H9 (cell line): ENCODE measurements around the gene SEPTIN6. TPM values are rescaled to one million over a fixed set of nuclear protein-coding genes. Genes with fewer than 3 reads are reported as not detected.

Experiments used
- DNase-seq: peaks from one replicate; pipeline ENCODE4 v3.0.0-alpha.2; 2017
- H2AFZ ChIP-seq: one replicate; pipeline ENCODE4 v1.6.1; 2013; ENCODE audit warnings: mild to moderate bottlenecking, low read length, control low read depth, moderate library complexity
- H2AK5ac ChIP-seq: 2 replicates; pipeline ENCODE4 v1.6.1; 2013; ENCODE audit warnings: low read length, control low read depth, mixed read lengths; ENCODE audit not compliant: insufficient read length
- H2BK120ac ChIP-seq: one replicate; pipeline ENCODE4 v1.6.1; 2013; ENCODE audit warnings: low read depth, mild to moderate bottlenecking, low read length, control low read depth, inconsistent platforms; ENCODE audit not compliant: poor library complexity, severe bottlenecking
- H2BK12ac ChIP-seq: 2 replicates; pipeline ENCODE4 v1.6.1; 2013; ENCODE audit warnings: low read length, control low read depth, mixed read lengths, low read depth; ENCODE audit not compliant: insufficient read length
- H2BK15ac ChIP-seq: 2 replicates; pipeline ENCODE4 v1.6.1; 2013; ENCODE audit warnings: low read depth, low read length, control low read depth
- H2BK20ac ChIP-seq: one replicate; pipeline ENCODE4 v1.6.1; 2013; ENCODE audit warnings: low read depth, mild to moderate bottlenecking, low read length, control low read depth, inconsistent platforms; ENCODE audit not compliant: poor library complexity, severe bottlenecking
- H2BK5ac ChIP-seq: 2 replicates; pipeline ENCODE4 v1.6.1; 2013; ENCODE audit warnings: low read length, control low read depth, mixed read lengths; ENCODE audit not compliant: insufficient read length
- H3K14ac ChIP-seq: 2 replicates; pipeline ENCODE4 v1.6.1; 2013; ENCODE audit warnings: low read length, control low read depth; ENCODE audit not compliant: insufficient read depth
- H3K18ac ChIP-seq: 2 replicates; pipeline ENCODE4 v1.6.1; 2013; ENCODE audit warnings: low read depth, mild to moderate bottlenecking, mixed read lengths, low read length, control low read depth; ENCODE audit not compliant: insufficient read length
- H3K23ac ChIP-seq: 2 replicates; pipeline ENCODE4 v1.6.1; 2013; ENCODE audit warnings: low read length, control low read depth, mixed read lengths, low read depth; ENCODE audit not compliant: insufficient read length
- H3K23me2 ChIP-seq: 2 replicates; pipeline ENCODE4 v1.6.1; 2013; ENCODE audit warnings: low read depth, mild to moderate bottlenecking, mixed read lengths, low read length, control low read depth; ENCODE audit not compliant: insufficient read length, poor library complexity, severe bottlenecking
- H3K27ac ChIP-seq: 2 replicates; pipeline ENCODE4 v1.5.1; 2013; ENCODE audit warnings: low read length, control low read depth, mixed read lengths, low read depth; ENCODE audit not compliant: insufficient read length
- H3K27me3 ChIP-seq: 2 replicates; pipeline ENCODE4 v1.6.1; 2013; ENCODE audit warnings: low read length, control low read depth, inconsistent platforms; ENCODE audit not compliant: insufficient read depth
- H3K4ac ChIP-seq: 2 replicates; pipeline ENCODE4 v1.6.1; 2013; ENCODE audit warnings: low read depth, mild to moderate bottlenecking, control low read depth, inconsistent platforms, low read length, moderate library complexity
- H3K4me1 ChIP-seq: 2 replicates; pipeline ENCODE4 v1.6.1; 2013; ENCODE audit warnings: low read length, control low read depth, inconsistent platforms; ENCODE audit not compliant: insufficient read depth
- H3K4me2 ChIP-seq: 2 replicates; pipeline ENCODE4 v1.6.1; 2013; ENCODE audit warnings: low read length, control low read depth, mixed read lengths; ENCODE audit not compliant: insufficient read length, insufficient read depth
- H3K56ac ChIP-seq: 2 replicates; pipeline ENCODE4 v1.6.1; 2013; ENCODE audit warnings: low read depth, mild to moderate bottlenecking, mixed read lengths, low read length, control low read depth; ENCODE audit not compliant: insufficient read length
- H3K79me1 ChIP-seq: 2 replicates; pipeline ENCODE4 v1.6.1; 2013; ENCODE audit warnings: low read depth, mild to moderate bottlenecking, moderate library complexity, low read length, control low read depth, inconsistent platforms; ENCODE audit not compliant: insufficient read depth, poor library complexity, severe bottlenecking
- H3K79me2 ChIP-seq: 2 replicates; pipeline ENCODE4 v1.6.1; 2013; ENCODE audit warnings: low read length, control low read depth, inconsistent platforms; ENCODE audit not compliant: insufficient read depth
- H3K9ac ChIP-seq: 2 replicates; pipeline ENCODE4 v1.6.1; 2013; ENCODE audit warnings: low read length, control low read depth, mixed read lengths; ENCODE audit not compliant: insufficient read length; ENCODE audit errors: extremely low read depth
- H3K9me3 ChIP-seq: one replicate; pipeline ENCODE4 v1.6.1; 2013; ENCODE audit warnings: low read depth, low read length, inconsistent platforms; ENCODE audit not compliant: control insufficient read depth
- H3T11ph ChIP-seq: one replicate; pipeline ENCODE4 v1.6.1; 2013; ENCODE audit warnings: mild to moderate bottlenecking, low read length, control low read depth, inconsistent platforms
- H4K20me1 ChIP-seq: one replicate; pipeline ENCODE4 v1.6.1; 2013; ENCODE audit not compliant: control insufficient read depth, insufficient read length, insufficient read depth
- H4K5ac ChIP-seq: 2 replicates; pipeline ENCODE4 v1.6.1; 2013; ENCODE audit warnings: low read depth, mild to moderate bottlenecking, mixed read lengths, low read length, control low read depth; ENCODE audit not compliant: insufficient read length
- H4K8ac ChIP-seq: replicated peaks from 2 replicates; pipeline ENCODE4 v1.6.1; 2013; ENCODE audit warnings: low read length, control low read depth, mixed read lengths, low read depth; ENCODE audit not compliant: insufficient read length
- H4K91ac ChIP-seq: 2 replicates; pipeline ENCODE4 v1.6.1; 2013; ENCODE audit warnings: low read depth, mild to moderate bottlenecking, moderate library complexity, mixed read lengths, low read length, control low read depth; ENCODE audit not compliant: insufficient read length
- H3K27ac Mint-ChIP-seq, 3 experiments: 2 replicates in 2 of 3; 3 replicates in 1 of 3; pipeline ENCODE4 v1.8.0; 2020 to 2021; ENCODE audit warnings: mixed read lengths in 3 of 3, mild to moderate bottlenecking in 1 of 3, moderate library complexity in 1 of 3
- H3K27me3 Mint-ChIP-seq: 2 replicates; pipeline ENCODE4 v1.8.0; 2021; ENCODE audit warnings: low read depth, mild to moderate bottlenecking, moderate library complexity, mixed read lengths
- H3K36me3 Mint-ChIP-seq, 3 experiments: 2 replicates in 2 of 3; 3 replicates in 1 of 3; pipeline ENCODE4 v1.8.0; 2020 to 2021; ENCODE audit warnings: low read depth in 3 of 3, mixed read lengths in 3 of 3; ENCODE audit not compliant: insufficient read depth in 1 of 3
- H3K4me1 Mint-ChIP-seq, 2 experiments: 2 replicates each; pipeline ENCODE4 v1.8.0; 2020; ENCODE audit warnings: mixed read lengths in 2 of 2
- H3K4me3 Mint-ChIP-seq, 2 experiments: 2 replicates in 1 of 2; 3 replicates in 1 of 2; pipeline ENCODE4 v1.8.0; 2020 to 2021; ENCODE audit warnings: mild to moderate bottlenecking in 2 of 2, mixed read lengths in 2 of 2, moderate library complexity in 1 of 2
- H3K9me3 Mint-ChIP-seq, 2 experiments: 2 replicates in 1 of 2; 3 replicates in 1 of 2; pipeline ENCODE4 v1.8.0; 2020; ENCODE audit warnings: mild to moderate bottlenecking in 2 of 2, mixed read lengths in 2 of 2, moderate library complexity in 1 of 2
- CTCF ChIP-seq: fragments of 200-600 bp; sonication (generic); conservative IDR thresholded peaks from 3 replicates; pipeline ENCODE4 v1.8.0; 2021; ENCODE audit warnings: antibody characterized with exemption, mild to moderate bottlenecking
- WGBS: extraction: QIAGEN DNeasy Blood & Tissue Kit; methylation state at CpG from one replicate; pipeline ENCODE4 v1.1.7; 2013; ENCODE audit warnings: missing lambda C conversion rate, low lambda C conversion rate, mixed read lengths; ENCODE audit not compliant: insufficient read length; ENCODE audit errors: extremely low coverage; 5-methylcytosine and 5-hydroxymethylcytosine counted together
- total RNA-seq: library from RNA; stranded (reverse); gene quantifications from 2 replicates; pipeline ENCODE4 v1.2.1, GENCODE V29; 2021

SEPTIN6 gene
- total RNA-seq, 1 experiment from 2014 or later, result 23.1 TPM

- no peaks in the 10 kb centered on the region for H3K27me3 Mint-ChIP-seq
- Histone ChIP-seq H2BK20ac (no peak overlapping the region), H2BK15ac (no peak overlapping the region), H4K20me1 (no peaks in the 10 kb centered on the region), H3K4me1 (no peaks in the 10 kb centered on the region), H3K4me2 (no peak overlapping the region), H3K18ac (no peak overlapping the region), H2BK5ac (no peak overlapping the region), H3K4ac (no peak overlapping the region), H3K14ac (no peak overlapping the region), H3K27me3 (no peaks in the 10 kb centered on the region), H2AFZ (no peak overlapping the region), H2BK120ac (no peak overlapping the region), H3T11ph (no peak overlapping the region), H3K79me1 (no peaks in the 10 kb centered on the region), H2BK12ac (no peak overlapping the region), H3K56ac (no peak overlapping the region), H3K23me2 (no peaks in the 10 kb centered on the region), H3K9ac (no peak overlapping the region), H4K5ac (no peak overlapping the region), H2AK5ac (no peak overlapping the region), H4K8ac (no peak overlapping the region), H3K9me3 (peaks cover 7% of the 10 kb centered on the region), H3K79me2 (no peaks in the 10 kb centered on the region), H4K91ac (no peak overlapping the region), H3K27ac (no peak overlapping the region), H3K23ac (no peak overlapping the region)
- H3K9me3 Mint-ChIP-seq, result peaks cover 56 to 57% of the 10 kb centered on the region in 2 experiments
- no peak for DNase-seq
- H3K4me1 Mint-ChIP-seq, result peaks cover 8 to 10% of the 10 kb centered on the region in 2 experiments
- H3K36me3 Mint-ChIP-seq, result peaks cover 0 to 10% (median 1%) of the 10 kb centered on the region in 3 experiments; a peak in 3 of 7 replicates
- no peak overlapping the region for H3K27ac Mint-ChIP-seq
- TF ChIP-seq CTCF, result no peak
- no CpG with 5 or more reads among the region's 6 CpGs for WGBS
- H3K4me3 Mint-ChIP-seq, result no peak overlapping the region
These were observed 15.3 kb downstream of the SEPTIN6 start for GRCh38 chrX:119677654-119677981.
